Measurements from ENCODE around the gene PSG1. TPM values are rescaled to one million over a fixed set of nuclear protein-coding genes. Genes with fewer than 3 reads are reported as not detected.
"Not testable (repeated sequence)": the region's sequence is repeated elsewhere in the genome, so short reads cannot be mapped to it uniquely, and the experiment has no call there.

The PSG1 gene
- total RNA-seq, 1 experiment from 2014 or later, result not detected

GRCh38 chr19:42856866-42857543 lies 22.5 kb downstream of the PSG1 start:
- H3K27me3 ChIP-seq (ENCODE audit: low read length); H3K9me2 ChIP-seq (replicated peaks; ENCODE audit: low read length); H3K4me1 ChIP-seq (ENCODE audit: insufficient read depth, low read length); intact Hi-C loops (cut with micrococcal nuclease); POLR2A ChIA-PET (ENCODE audit: unreplicated experiment); H3K27ac ChIP-seq (ENCODE audit: low read length); H3K9me3 ChIP-seq (ENCODE audit: low read length); H3F3A ChIP-seq (ENCODE audit: low read length, unreplicated experiment); H3K79me2 ChIP-seq (ENCODE audit: low read length); CTCF ChIA-PET; H4K20me1 ChIP-seq (ENCODE audit: low read length); BruUV-seq (replicated peaks); H3K4me3 ChIP-seq (ENCODE audit: low read length); H3K4me2 ChIP-seq (ENCODE audit: low read length); H3K9ac ChIP-seq (ENCODE audit: low read length); H2AFZ ChIP-seq (ENCODE audit: low read length); ATAC-seq; H3K36me3 ChIP-seq (ENCODE audit: low read depth, low read length): not testable (repeated sequence)
- peak; percentile 10 for DNase-seq
- TF ChIP-seq CTCF (conservative IDR thresholded peaks at IDR 0.05; ENCODE audit: low read depth, low read length), result peak; percentile 49

- peaks cover 29% of the 10 kb centered on the region for H3K4me1 ChIP-seq (ENCODE audit: insufficient read depth, low read length)
- CTCF ChIA-PET; H3K9ac ChIP-seq (ENCODE audit: low read length); H3K27me3 ChIP-seq (ENCODE audit: low read length); H3K9me2 ChIP-seq (replicated peaks; ENCODE audit: low read length); BruUV-seq (replicated peaks); H3K27ac ChIP-seq (ENCODE audit: low read length); H3F3A ChIP-seq (ENCODE audit: low read length, unreplicated experiment); H4K20me1 ChIP-seq (ENCODE audit: low read length); H3K9me3 ChIP-seq (ENCODE audit: low read length); POLR2A ChIA-PET (ENCODE audit: unreplicated experiment); H3K4me2 ChIP-seq (ENCODE audit: low read length); H3K36me3 ChIP-seq (ENCODE audit: low read depth, low read length); H3K4me3 ChIP-seq (ENCODE audit: low read length); ATAC-seq; DNase-seq; H2AFZ ChIP-seq (ENCODE audit: low read length); H3K79me2 ChIP-seq (ENCODE audit: low read length): not testable (repeated sequence)
- intact Hi-C loops (cut with micrococcal nuclease), result loop anchor here (5.0 kb wide), 1 partner anchor 62 kb away; no protein-coding TSS in a partner anchor
Measured at GRCh38 chr19:42854745-42855144, 24.8 kb downstream of the PSG1 start.

- DNase-seq; H3K9me3 ChIP-seq (ENCODE audit: low read length); POLR2A ChIA-PET (ENCODE audit: unreplicated experiment); CTCF ChIA-PET; H3K4me2 ChIP-seq (ENCODE audit: low read length); ATAC-seq; H3K79me2 ChIP-seq (ENCODE audit: low read length); H3K27ac ChIP-seq (ENCODE audit: low read length); H3F3A ChIP-seq (ENCODE audit: low read length, unreplicated experiment); H3K9me2 ChIP-seq (replicated peaks; ENCODE audit: low read length); H3K27me3 ChIP-seq (ENCODE audit: low read length); H3K9ac ChIP-seq (ENCODE audit: low read length); H4K20me1 ChIP-seq (ENCODE audit: low read length); H3K36me3 ChIP-seq (ENCODE audit: low read depth, low read length); H3K4me3 ChIP-seq (ENCODE audit: low read length); BruUV-seq (replicated peaks); H2AFZ ChIP-seq (ENCODE audit: low read length): not testable (repeated sequence)
- intact Hi-C loops (cut with micrococcal nuclease), result loop anchor here (5.0 kb wide), 1 partner anchor 61 kb away; no protein-coding TSS in a partner anchor
- H3K4me1 ChIP-seq (ENCODE audit: insufficient read depth, low read length), result peaks cover 29% of the 10 kb centered on the region
Measured at GRCh38 chr19:42853231-42853630, 26.3 kb downstream of the PSG1 start.

GRCh38 chr19:42852821-42853220 lies 26.7 kb downstream of the PSG1 start:
- H4K20me1 ChIP-seq (ENCODE audit: low read length); H2AFZ ChIP-seq (ENCODE audit: low read length); H3K9me2 ChIP-seq (replicated peaks; ENCODE audit: low read length); H3K9ac ChIP-seq (ENCODE audit: low read length); H3K79me2 ChIP-seq (ENCODE audit: low read length); H3K4me2 ChIP-seq (ENCODE audit: low read length); H3K27me3 ChIP-seq (ENCODE audit: low read length); H3K36me3 ChIP-seq (ENCODE audit: low read depth, low read length); H3K9me3 ChIP-seq (ENCODE audit: low read length); H3K27ac ChIP-seq (ENCODE audit: low read length); H3F3A ChIP-seq (ENCODE audit: low read length, unreplicated experiment); ATAC-seq; H3K4me3 ChIP-seq (ENCODE audit: low read length); BruUV-seq (replicated peaks); CTCF ChIA-PET; DNase-seq; POLR2A ChIA-PET (ENCODE audit: unreplicated experiment): not testable (repeated sequence)
- H3K4me1 ChIP-seq (ENCODE audit: insufficient read depth, low read length), result peaks cover 29% of the 10 kb centered on the region
- intact Hi-C loops (cut with micrococcal nuclease), result loop anchor here (5.0 kb wide), 1 partner anchor 61 kb away; no protein-coding TSS in a partner anchor

GRCh38 chr19:42851718-42852280 lies 27.7 kb downstream of the PSG1 start:
- H3K4me2 ChIP-seq (ENCODE audit: low read length); POLR2A ChIA-PET (ENCODE audit: unreplicated experiment); H3K9me3 ChIP-seq (ENCODE audit: low read length); ATAC-seq; H3K36me3 ChIP-seq (ENCODE audit: low read depth, low read length); H3K9ac ChIP-seq (ENCODE audit: low read length); BruUV-seq (replicated peaks); H3F3A ChIP-seq (ENCODE audit: low read length, unreplicated experiment); H2AFZ ChIP-seq (ENCODE audit: low read length); H3K4me3 ChIP-seq (ENCODE audit: low read length); H4K20me1 ChIP-seq (ENCODE audit: low read length); H3K9me2 ChIP-seq (replicated peaks; ENCODE audit: low read length); CTCF ChIA-PET; H3K79me2 ChIP-seq (ENCODE audit: low read length); DNase-seq; H3K27me3 ChIP-seq (ENCODE audit: low read length): not testable (repeated sequence)
- Histone ChIP-seq H3K4me1 (ENCODE audit: insufficient read depth, low read length) (peaks cover 29% of the 10 kb centered on the region), H3K27ac (ENCODE audit: low read length) (peak overlapping the region; percentile 97)
- intact Hi-C loops (cut with micrococcal nuclease), result loop anchor here (2.0 to 5.0 kb wide), 2 partner anchors 21 to 59 kb away; no protein-coding TSS in a partner anchor
